Panc1 (cell line): ENCODE data around the gene DBH. TPM values are rescaled to one million over a fixed set of nuclear protein-coding genes. Genes with fewer than 3 reads are reported as not detected.

Experiments used
- ATAC-seq: fragments of 200-7000 bp; cut with Tn5 transposase; 2 replicates; pipeline ENCODE4 v1.9.1; 2020; ENCODE audit warnings: mild to moderate bottlenecking, moderate library complexity
- BruUV-seq: library from RNA; stranded (reverse); fragments of 400-500 nt; replicated peaks from 2 replicates; lab custom pipeline; 2021; lab: Mats Ljungman, UMichigan
- CTCF ChIA-PET: fragments of 300-600 bp; sonication (Branson Sonifier 250); formaldehyde crosslinking; loops from one replicate; lab custom pipeline; 2022; ENCODE audit warnings: antibody characterized with exemption; lab: Charles Lee
- POLR2A ChIA-PET: fragments of 300-600 bp; sonication (Branson Sonifier 250); formaldehyde crosslinking; loops from one replicate; lab custom pipeline; 2022; ENCODE audit warnings: antibody characterized with exemption; lab: Charles Lee
- DNase-seq: peaks from one replicate; pipeline ENCODE4 v3.0.0-alpha.2; 2010; ENCODE audit warnings: low read depth, low spot score
- H3K27ac ChIP-seq: 2 replicates; pipeline ENCODE4 v1.5.1; 2011; ENCODE audit warnings: mild to moderate bottlenecking, low read length, inconsistent platforms
- H3K27me3 ChIP-seq: fragments of 200-500 bp; sonication (Bioruptor generic); 2 replicates; pipeline ENCODE4 v1.6.0; 2014; ENCODE audit warnings: low read length, inconsistent platforms; ENCODE audit not compliant: control insufficient read depth, insufficient read depth
- H3K36me3 ChIP-seq: fragments of 200-500 bp; sonication (Bioruptor generic); 2 replicates; pipeline ENCODE4 v1.5.1; 2014; ENCODE audit warnings: inconsistent platforms, mild to moderate bottlenecking, low read length, moderate library complexity; ENCODE audit not compliant: control insufficient read depth, insufficient read depth
- H3K4me1 ChIP-seq: 2 replicates; pipeline ENCODE4 v1.5.1; 2011; ENCODE audit warnings: inconsistent platforms, mild to moderate bottlenecking, low read length, moderate library complexity; ENCODE audit not compliant: control insufficient read depth, insufficient read depth
- H3K4me3 ChIP-seq, 2 experiments: 2 replicates each; pipeline ENCODE4 v1.5.1; 2011 to 2012; ENCODE audit warnings: low read depth in 2 of 2, low read length in 2 of 2, mild to moderate bottlenecking in 2 of 2, inconsistent platforms in 1 of 2, moderate library complexity in 1 of 2
- H3K9me3 ChIP-seq: fragments of 200-500 bp; sonication (Bioruptor generic); 2 replicates; pipeline ENCODE4 v1.5.1; 2014; ENCODE audit warnings: low read depth, mild to moderate bottlenecking, inconsistent platforms, low read length, moderate library complexity; ENCODE audit not compliant: control insufficient read depth, insufficient read depth
- POLR2AphosphoS5 ChIP-seq: IDR thresholded peaks from 2 replicates; pipeline ENCODE4 v1.6.1; 2012; ENCODE audit warnings: mild to moderate bottlenecking, low read depth, low read length, moderate library complexity
- SIN3A ChIP-seq: IDR thresholded peaks from 2 replicates; pipeline ENCODE4 v1.6.1; 2012; ENCODE audit warnings: low read depth, mild to moderate bottlenecking, low read length, moderate library complexity, borderline replicate concordance; ENCODE audit not compliant: insufficient read depth
- TCF7L2 ChIP-seq: IDR thresholded peaks from 2 replicates; pipeline ENCODE4 v1.6.1; 2011; ENCODE audit warnings: mild to moderate bottlenecking, low read depth, low read length, inconsistent platforms
- in situ Hi-C: cut with HindIII; loops from 2 replicates; pipeline ENCODE4 v1.10.0; 2016; ENCODE audit warnings: low sequenced_read_pairs, low pct_unique_long_range_greater_than_20kb
- intact Hi-C: fragments of 100-400 bp; cut with micrococcal nuclease; formaldehyde crosslinking; loops from one replicate; pipeline ENCODE4 v1.10.0; 2022; ENCODE audit not compliant: unreplicated experiment
- total RNA-seq: library from RNA; stranded (reverse); gene quantifications from one replicate; pipeline ENCODE4 v1.2.1, GENCODE V29; 2021; ENCODE audit not compliant: unreplicated experiment
- TF ChIP-seq, protein P1 (sequence below), 2 experiments: IDR thresholded peaks; 2 replicates each; pipeline ENCODE4 v1.6.1; 2011 to 2012; ENCODE audit warnings: low read depth in 2 of 2, control low read depth in 1 of 2, low read length in 1 of 2, mild to moderate bottlenecking in 1 of 2, moderate library complexity in 1 of 2; ENCODE audit not compliant: insufficient read depth in 1 of 2
- TF ChIP-seq, protein P2 (sequence below): fragments of 450-650 bp; IDR thresholded peaks from 2 replicates; pipeline ENCODE4 v1.5.1; 2017; ENCODE audit warnings: mild to moderate bottlenecking

DBH gene
- total RNA-seq, 1 experiment from 2014 or later: not detected

DNA sequence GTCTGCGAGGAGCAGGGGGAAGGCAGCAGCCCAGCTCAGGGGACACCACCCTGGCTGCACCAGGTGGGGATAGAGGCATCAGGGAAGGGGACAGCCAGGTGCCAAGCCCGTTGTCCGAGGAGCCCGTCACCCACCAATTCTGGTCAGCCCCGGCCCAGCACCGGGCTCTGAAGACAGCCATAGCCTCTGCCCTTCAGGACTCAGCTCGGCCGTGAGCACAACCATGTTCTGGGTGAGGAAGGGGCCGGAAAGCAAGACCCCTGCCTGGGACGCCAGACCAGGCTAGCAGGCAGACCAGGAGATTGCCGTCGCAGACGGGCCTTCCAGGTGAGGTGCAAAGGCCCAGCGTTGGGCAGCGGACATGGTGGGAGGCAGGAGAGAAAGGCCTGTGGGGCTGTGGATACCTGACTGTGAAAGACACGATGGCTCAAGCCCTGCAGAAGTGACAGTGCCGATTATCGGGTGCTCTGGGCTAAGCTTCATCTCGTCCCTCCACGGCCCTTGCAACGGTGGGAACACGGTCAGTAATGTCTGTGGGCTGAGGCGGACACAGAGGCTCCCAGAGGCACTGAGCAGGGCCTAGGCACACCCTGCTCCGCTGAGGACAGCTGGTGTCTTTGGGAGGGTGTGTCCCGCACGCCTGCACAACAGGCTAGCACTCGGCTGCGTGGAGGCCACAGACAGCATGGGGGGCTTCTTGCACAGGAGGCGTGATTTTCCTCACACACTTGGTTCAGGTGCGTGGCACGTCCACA, 36.5 kb downstream of the DBH start:
- BruUV-seq: no TSS peak
- TF ChIP-seq SIN3A (no peak), POLR2AphosphoS5 (no peak), TCF7L2 (no peak)
- TF ChIP-seq, protein P1, sequence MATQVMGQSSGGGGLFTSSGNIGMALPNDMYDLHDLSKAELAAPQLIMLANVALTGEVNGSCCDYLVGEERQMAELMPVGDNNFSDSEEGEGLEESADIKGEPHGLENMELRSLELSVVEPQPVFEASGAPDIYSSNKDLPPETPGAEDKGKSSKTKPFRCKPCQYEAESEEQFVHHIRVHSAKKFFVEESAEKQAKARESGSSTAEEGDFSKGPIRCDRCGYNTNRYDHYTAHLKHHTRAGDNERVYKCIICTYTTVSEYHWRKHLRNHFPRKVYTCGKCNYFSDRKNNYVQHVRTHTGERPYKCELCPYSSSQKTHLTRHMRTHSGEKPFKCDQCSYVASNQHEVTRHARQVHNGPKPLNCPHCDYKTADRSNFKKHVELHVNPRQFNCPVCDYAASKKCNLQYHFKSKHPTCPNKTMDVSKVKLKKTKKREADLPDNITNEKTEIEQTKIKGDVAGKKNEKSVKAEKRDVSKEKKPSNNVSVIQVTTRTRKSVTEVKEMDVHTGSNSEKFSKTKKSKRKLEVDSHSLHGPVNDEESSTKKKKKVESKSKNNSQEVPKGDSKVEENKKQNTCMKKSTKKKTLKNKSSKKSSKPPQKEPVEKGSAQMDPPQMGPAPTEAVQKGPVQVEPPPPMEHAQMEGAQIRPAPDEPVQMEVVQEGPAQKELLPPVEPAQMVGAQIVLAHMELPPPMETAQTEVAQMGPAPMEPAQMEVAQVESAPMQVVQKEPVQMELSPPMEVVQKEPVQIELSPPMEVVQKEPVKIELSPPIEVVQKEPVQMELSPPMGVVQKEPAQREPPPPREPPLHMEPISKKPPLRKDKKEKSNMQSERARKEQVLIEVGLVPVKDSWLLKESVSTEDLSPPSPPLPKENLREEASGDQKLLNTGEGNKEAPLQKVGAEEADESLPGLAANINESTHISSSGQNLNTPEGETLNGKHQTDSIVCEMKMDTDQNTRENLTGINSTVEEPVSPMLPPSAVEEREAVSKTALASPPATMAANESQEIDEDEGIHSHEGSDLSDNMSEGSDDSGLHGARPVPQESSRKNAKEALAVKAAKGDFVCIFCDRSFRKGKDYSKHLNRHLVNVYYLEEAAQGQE (IDR thresholded peaks at IDR 0.05; ENCODE audit: insufficient read depth in 1 of 2, low read depth in 2 of 2, low read length in 1 of 2): no peak
- TF ChIP-seq, protein P2, sequence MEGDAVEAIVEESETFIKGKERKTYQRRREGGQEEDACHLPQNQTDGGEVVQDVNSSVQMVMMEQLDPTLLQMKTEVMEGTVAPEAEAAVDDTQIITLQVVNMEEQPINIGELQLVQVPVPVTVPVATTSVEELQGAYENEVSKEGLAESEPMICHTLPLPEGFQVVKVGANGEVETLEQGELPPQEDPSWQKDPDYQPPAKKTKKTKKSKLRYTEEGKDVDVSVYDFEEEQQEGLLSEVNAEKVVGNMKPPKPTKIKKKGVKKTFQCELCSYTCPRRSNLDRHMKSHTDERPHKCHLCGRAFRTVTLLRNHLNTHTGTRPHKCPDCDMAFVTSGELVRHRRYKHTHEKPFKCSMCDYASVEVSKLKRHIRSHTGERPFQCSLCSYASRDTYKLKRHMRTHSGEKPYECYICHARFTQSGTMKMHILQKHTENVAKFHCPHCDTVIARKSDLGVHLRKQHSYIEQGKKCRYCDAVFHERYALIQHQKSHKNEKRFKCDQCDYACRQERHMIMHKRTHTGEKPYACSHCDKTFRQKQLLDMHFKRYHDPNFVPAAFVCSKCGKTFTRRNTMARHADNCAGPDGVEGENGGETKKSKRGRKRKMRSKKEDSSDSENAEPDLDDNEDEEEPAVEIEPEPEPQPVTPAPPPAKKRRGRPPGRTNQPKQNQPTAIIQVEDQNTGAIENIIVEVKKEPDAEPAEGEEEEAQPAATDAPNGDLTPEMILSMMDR: no peak
- no peak for DNase-seq
- no peaks in the 10 kb centered on the region for H3K4me1 ChIP-seq
- ATAC-seq: no peak
- ChIA-PET POLR2A (no interaction called here), CTCF (no interaction called here)
- no peaks in the 10 kb centered on the region for H3K9me3 ChIP-seq
- no peak overlapping the region for H3K4me3 ChIP-seq
- intact Hi-C loops: no loop called here
- no peaks in the 10 kb centered on the region for H3K36me3 ChIP-seq
- no peak overlapping the region for H3K27ac ChIP-seq
- H3K27me3 ChIP-seq: no peaks in the 10 kb centered on the region
- in situ Hi-C loops: no loop called here

DNA sequence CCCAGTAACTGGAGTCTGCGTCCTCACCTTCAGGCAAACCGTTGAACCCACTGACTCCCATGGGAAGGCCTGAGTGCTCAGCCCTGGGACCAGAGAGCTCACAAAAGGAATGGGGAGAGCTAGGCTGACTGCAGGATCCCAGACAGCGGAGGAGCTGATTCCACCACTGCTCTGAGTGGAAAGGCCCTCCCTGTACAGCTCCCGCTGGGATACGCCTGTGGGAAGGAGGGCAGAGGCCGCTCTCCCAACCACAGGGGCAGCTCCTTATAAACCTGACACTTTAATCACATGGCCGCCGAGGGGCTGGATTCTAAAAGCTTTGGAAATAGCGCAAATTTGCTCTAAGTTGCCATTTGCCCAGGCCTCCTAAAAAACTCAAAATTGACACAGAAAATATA, 37.1 kb downstream of the DBH start:
- POLR2A ChIA-PET: no interaction called here
- no TSS peak for BruUV-seq
- CTCF ChIA-PET: no interaction called here

More for the DNA sequence above, 37.1 kb downstream of the DBH start:
- intact Hi-C loops (no loop called here), in situ Hi-C loops (no loop called here)
- Histone ChIP-seq H3K9me3 (no peaks in the 10 kb centered on the region), H3K27me3 (no peaks in the 10 kb centered on the region), H3K4me1 (no peaks in the 10 kb centered on the region), H3K36me3 (no peaks in the 10 kb centered on the region), H3K4me3 (no peak overlapping the region), H3K27ac (no peak overlapping the region)
- ATAC-seq (no peak), DNase-seq (no peak)
- TF ChIP-seq, protein P2: no peak
